NOMO-1 treated with DMSO at 0.1 percent for 48 hours (cell line): Measurements from ENCODE around the gene GABPB1.

Experiments
- DNase-seq: peaks from one replicate; lab custom pipeline; 2025; ENCODE audit not compliant: unreplicated experiment; lab: John Stamatoyannopoulos, UW

GABPB1 gene

DNA sequence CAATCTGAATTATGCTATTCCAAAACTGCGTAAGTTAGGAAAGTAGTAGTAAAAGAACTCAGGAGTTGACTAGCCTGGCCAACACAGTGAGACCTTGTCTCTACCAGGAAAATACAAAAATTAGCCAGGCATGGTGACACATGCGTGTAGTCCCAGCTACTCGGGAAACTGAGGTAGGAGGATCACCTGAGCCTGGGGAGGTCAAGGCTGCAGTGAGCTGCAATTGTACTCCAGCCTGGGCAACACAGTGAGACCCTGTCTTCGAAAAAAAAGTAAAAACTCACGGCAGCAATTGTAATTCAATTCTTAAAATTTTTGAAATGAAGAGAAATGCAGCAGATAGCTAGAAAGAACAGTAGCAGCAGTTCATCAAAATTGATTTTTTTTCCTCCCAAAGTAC, 9.7 kb downstream of the GABPB1 start:
- DNase-seq: no peak

- no peak for DNase-seq
Measured at GRCh38 chr15:50344006-50344464, 11.0 kb downstream of the GABPB1 start.

DNA sequence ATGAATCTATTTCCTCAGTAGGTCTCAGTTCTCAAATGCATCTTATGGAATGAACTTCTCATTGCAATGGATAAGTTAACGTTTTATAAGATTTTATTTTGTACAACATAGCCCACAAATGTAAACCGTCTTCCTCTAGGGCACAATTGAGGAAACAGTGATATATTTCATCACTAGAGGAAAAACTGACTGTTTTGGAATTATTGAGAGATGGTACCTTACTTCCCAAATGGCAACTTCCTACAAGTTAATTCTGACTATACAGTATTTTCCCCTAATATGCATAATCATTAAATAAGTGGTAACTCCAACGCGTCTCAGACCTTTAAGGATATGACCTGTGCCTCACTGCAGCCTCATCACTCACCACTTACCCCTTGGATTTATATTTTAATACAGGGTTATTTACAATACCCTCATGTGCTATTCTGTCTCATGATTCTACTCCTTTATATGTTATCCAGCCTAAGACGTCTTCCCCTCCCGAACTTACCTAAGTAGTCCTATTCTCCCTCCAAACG, 13.3 kb downstream of the GABPB1 start:
- no peak for DNase-seq

DNA sequence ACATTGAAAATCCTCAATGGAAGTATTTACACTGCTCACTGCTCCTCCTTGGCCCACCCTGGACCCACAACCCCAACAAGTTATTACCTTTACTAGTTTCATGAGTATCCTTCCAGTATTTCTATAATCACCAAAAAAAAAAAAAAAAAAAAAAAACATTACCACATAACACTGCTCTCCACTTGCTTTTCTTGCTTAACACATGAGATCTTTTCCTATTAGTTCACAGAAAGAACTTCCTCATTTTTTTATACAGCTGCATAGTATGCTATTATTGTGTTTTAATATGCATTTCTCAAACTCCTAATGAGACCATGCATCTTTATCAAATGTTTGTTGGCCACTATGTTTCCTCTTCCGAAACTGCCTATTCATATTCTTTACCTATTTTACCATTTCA, 14.6 kb downstream of the GABPB1 start:
- DNase-seq: peak; percentile 82

DNA sequence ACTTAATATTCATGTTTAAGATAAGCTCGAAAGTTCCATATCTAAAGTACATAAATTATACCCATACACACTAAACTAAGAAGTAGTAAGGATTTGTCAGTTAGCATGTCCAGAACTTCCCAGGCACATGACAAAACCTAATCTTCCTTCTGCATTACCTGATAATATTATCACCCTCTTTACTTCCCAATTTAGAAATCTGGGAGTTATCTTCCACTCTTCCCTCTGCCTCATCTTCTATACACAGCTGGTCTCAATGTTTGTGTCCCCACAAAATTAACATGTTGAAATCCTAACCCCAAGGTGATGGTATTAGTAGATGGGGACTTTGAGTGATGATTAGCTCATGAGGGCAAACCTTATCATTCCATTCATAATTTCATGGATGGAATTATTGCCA, 15.3 kb downstream of the GABPB1 start:
- DNase-seq: no peak

DNA sequence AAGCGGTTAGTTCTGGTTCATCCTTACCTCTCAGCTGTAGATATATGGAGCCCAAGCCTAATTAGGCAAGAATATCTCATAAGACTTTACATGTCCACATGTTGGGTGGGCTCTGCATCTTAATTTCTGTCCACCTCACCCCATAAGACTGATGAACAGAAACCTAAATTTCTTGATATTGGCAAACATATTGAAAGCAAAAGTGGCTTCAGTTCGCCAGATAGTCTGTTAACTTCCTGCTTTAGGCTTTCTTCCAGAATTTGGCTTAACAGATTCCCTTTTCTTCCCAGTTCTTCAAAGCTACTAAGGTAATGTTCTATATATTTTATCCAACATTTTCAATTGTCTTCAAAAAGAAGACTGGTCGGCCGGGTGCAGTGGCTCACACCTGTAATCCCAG, 19.7 kb downstream of the GABPB1 start:
- DNase-seq: no peak

DNA sequence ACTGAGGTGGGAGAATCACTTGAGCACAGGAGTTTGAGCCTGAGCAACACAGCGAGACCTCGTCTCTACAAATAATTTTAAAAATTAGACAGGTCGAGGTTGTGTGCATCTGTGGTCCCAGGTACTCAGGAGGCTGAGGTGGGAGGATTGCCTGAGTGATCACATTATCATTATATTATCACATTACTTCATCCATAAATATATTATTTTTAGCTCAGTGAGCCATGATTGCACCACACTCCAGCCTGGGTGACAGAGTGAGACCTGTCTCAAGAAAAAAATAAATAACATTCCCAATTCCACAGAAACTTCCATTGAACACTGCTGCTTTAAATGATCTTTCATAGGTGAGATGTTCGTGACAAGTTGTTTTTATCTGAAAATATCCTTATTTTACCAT, 21.8 kb downstream of the GABPB1 start:
- no peak for DNase-seq

DNA sequence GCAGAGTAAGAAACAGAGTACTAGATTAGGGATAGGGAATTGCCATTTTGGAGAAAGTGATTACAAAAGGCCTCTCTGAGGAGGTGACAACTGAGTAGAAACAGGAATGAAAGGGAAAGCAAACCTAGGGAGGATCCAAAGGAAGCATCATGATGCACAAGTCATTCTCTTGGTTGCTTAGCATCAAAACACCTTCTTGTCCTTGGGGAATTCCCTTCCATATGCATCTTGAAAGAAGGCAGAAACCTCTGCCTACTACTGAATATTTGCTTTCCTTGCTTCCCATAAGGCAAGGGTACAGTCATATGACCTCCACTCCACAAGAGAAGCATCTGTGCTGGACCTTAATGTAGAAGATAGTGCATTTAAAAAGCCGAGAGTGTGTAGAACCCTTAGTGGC, 24.1 kb downstream of the GABPB1 start:
- DNase-seq: no peak

GRCh38 chr15:50328116-50328515, 26.9 kb downstream of the GABPB1 start:
- no peak for DNase-seq

DNA sequence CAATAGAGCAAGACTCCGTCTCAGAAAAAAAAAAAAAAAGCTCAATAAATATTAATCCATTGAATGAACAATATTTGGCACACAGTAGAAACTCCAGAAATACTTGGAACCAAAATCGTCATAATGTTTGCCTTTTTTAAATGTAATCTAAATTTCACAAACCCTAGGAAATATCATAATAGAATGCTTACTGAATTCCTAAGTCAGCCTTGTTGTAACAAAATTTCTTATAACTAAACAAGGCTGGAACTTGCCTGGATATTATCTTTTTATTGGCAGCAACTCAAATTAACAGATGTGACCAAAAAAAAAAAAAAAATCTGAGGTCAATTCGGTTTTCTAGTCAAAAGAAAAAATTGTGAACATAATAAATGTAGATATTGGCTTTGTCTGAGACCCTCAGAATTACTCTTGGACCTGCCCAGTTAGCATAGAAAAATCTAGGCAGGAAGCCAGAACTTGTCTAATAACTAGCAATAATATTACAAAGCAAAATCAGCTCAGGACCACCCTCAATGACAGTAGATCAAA, 33.3 kb downstream of the GABPB1 start:
- DNase-seq: no peak

DNA sequence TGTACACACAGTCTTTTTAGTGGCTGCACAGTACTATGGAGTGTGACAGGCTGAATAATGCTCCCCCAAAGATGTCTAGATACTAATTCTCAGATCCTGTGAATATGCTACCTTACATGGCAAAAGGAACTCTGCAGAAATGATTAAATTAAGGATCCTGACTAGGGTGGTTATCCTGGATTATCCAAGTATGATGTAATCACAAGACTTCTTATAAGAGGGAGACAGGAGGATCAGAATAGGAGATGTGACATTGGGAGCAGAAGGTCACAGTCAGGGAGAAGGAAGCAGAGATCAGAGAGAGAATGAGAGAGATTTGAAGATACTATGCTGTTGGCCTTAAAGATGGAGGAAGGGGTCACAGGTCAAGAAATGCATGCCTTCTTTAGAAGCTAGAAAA, 34.5 kb downstream of the GABPB1 start:
- no peak for DNase-seq

GRCh38 chr15:50318697-50319096, 36.3 kb downstream of the GABPB1 start:
- DNase-seq: no peak

- DNase-seq: peak; percentile 23
Measured at GRCh38 chr15:50315814-50316630, 39.0 kb downstream of the GABPB1 start.

DNA sequence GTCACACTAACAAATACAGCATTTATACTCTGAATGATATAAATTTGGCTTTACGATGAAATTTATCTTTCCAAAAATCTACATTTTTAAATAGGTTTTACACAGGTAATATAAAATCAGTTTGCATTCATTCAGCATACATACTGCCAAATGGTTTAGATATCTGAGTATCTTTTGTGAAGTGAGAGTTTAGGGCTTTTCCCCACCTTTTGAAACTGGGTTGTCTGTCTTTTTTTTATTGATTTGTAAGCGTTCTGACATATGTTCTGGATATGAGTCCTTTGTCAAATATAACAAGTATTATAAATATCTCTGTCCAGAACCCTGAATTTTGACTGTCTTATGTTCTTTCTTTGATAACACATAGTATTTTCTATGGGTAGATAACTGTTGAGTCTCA, 42.4 kb downstream of the GABPB1 start:
- no peak for DNase-seq

DNA sequence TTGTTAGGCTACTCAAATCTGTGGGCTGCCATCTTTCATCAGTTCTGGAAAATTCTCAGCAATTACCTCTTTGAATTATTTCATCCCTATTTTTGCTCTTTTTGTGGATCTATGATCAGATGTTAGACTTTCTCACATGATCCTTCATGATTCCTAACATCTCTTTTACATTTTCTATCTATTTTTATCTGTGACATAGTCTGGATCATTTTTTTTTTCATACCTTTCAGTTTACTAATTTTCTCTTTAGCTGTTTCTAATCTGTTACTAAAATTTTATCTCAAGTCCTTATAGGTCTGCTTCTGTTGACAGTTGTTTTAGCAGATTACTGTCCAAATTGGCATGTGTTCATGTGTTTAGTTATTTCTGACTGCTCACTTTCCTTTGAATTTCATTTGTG, 47.2 kb downstream of the GABPB1 start:
- DNase-seq: no peak

DNA sequence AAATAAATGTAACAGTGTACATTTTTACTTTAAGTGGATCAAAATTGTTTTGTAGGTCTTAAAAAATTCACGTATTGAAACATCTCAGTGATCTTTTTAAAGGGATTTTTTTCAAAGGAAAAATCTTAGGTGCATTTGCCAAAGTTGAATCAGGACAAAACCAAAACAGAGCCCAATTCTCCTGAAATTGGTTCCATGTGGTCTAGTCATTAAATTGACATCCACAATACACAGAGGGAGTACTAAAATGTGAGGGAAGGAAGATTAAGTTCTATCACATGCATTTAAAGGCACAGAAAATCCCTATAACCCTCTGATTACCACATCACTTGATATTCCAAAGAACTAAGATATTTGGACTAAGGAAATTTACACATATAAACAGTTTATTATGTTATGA, 50.2 kb downstream of the GABPB1 start:
- no peak for DNase-seq

DNA sequence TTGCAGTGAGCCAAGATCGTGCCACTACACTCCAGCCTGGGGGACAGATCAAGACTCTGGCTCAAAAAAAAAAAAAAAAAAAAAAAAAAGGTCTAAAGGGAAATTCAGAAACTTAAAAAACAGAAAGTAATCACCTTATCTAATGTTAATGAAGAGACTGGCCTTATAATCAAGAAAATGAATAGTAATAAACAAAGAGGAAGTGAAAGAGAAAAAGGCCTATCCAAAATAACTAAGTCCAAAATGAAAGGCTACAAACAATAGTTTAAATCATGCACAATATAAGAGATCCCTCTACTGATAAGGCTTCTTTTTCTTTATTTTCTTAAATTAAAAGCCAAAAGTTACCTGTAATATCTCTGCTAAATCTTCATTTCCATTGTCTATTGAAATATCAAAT, 52.4 kb downstream of the GABPB1 start:
- peak; percentile 55 for DNase-seq

GRCh38 chr15:50298340-50298739, 56.7 kb downstream of the GABPB1 start:
- DNase-seq: no peak

- no peak for DNase-seq
Measured at GRCh38 chr15:50295966-50296365, 59.0 kb downstream of the GABPB1 start.

GRCh38 chr15:50289749-50290148, 65.2 kb downstream of the GABPB1 start:
- DNase-seq: no peak

- no peak for DNase-seq
Measured at GRCh38 chr15:50287324-50288116, 67.5 kb downstream of the GABPB1 start.

GRCh38 chr15:50281427-50281826, 73.6 kb downstream of the GABPB1 start:
- DNase-seq: no peak
